A673 (cell line): ENCODE results near the gene PLEKHA8. TPM values are rescaled to one million over a fixed set of nuclear protein-coding genes. Genes with fewer than 3 reads are reported as not detected.

ENCODE experiments used
- BruUV-seq: library from RNA; stranded (reverse); fragments of 400-500 nt; replicated peaks from 2 replicates; lab custom pipeline; 2021; lab: Mats Ljungman, UMichigan
- CTCF ChIA-PET: fragments of 300-600 bp; sonication (Branson Sonifier 250); formaldehyde crosslinking; loops from one replicate; lab custom pipeline; 2022; ENCODE audit warnings: antibody characterized with exemption; lab: Charles Lee
- POLR2A ChIA-PET: fragments of 300-600 bp; sonication (Branson Sonifier 250); formaldehyde crosslinking; loops from one replicate; lab custom pipeline; 2022; ENCODE audit warnings: antibody characterized with exemption; ENCODE audit not compliant: low non-redundant PET; lab: Charles Lee
- DNase-seq: peaks from one replicate; pipeline ENCODE4 v3.0.0-alpha.2; 2015; ENCODE audit warnings: low spot score
- H3K27ac ChIP-seq: fragments of 200-600 bp; sonication (generic); 2 replicates; pipeline ENCODE4 v1.5.1; 2016; ENCODE audit warnings: mixed run types, low read depth, mild to moderate bottlenecking, mixed read lengths, antibody characterized with exemption, low read length; ENCODE audit not compliant: poor library complexity, severe bottlenecking
- H3K27me3 ChIP-seq: fragments of 200-600 bp; sonication (generic); replicated peaks from 2 replicates; pipeline ENCODE4 v1.6.1; 2017; ENCODE audit warnings: mixed run types, low read depth, mild to moderate bottlenecking, mixed read lengths, antibody characterized with exemption, low read length; ENCODE audit not compliant: insufficient read depth, poor library complexity
- H3K36me3 ChIP-seq: fragments of 200-600 bp; sonication (generic); 2 replicates; pipeline ENCODE4 v1.6.1; 2016; ENCODE audit warnings: mixed run types, mild to moderate bottlenecking, mixed read lengths, antibody characterized with exemption, low read length; ENCODE audit not compliant: insufficient read depth, poor library complexity, severe bottlenecking
- H3K4me1 ChIP-seq: fragments of 200-600 bp; sonication (generic); 2 replicates; pipeline ENCODE4 v1.6.1; 2017; ENCODE audit warnings: mixed run types, mild to moderate bottlenecking, mixed read lengths, antibody characterized with exemption, low read length; ENCODE audit not compliant: insufficient read depth, poor library complexity, severe bottlenecking
- H3K4me3 ChIP-seq: fragments of 200-600 bp; sonication (generic); 2 replicates; pipeline ENCODE4 v1.5.1; 2016; ENCODE audit warnings: low read depth, mixed run types, mild to moderate bottlenecking, mixed read lengths, low read length; ENCODE audit not compliant: poor library complexity, severe bottlenecking
- H3K9me3 ChIP-seq: fragments of 200-600 bp; sonication (generic); 2 replicates; pipeline ENCODE4 v1.6.1; 2016; ENCODE audit warnings: mixed run types, low read depth, mild to moderate bottlenecking, mixed read lengths, antibody characterized with exemption, low read length; ENCODE audit not compliant: poor library complexity, severe bottlenecking
- CTCF ChIP-seq: fragments of 300-800, 200-600 bp; sonication (generic); conservative IDR thresholded peaks from 2 replicates; pipeline ENCODE4 v1.5.1; 2017; ENCODE audit warnings: low read depth, mild to moderate bottlenecking, antibody characterized with exemption, low read length, moderate library complexity, mixed read lengths
- EZH2 ChIP-seq: fragments of 200-600 bp; sonication (generic); IDR thresholded peaks from 2 replicates; pipeline ENCODE4 v1.6.1; 2017; ENCODE audit warnings: borderline replicate concordance, low read depth, mild to moderate bottlenecking, mixed read lengths, antibody characterized with exemption, low read length; ENCODE audit not compliant: poor library complexity, severe bottlenecking
- intact Hi-C: fragments of 100-400 bp; cut with micrococcal nuclease; formaldehyde crosslinking; loops from one replicate; pipeline ENCODE4 v1.10.0; 2022; ENCODE audit not compliant: unreplicated experiment
- total RNA-seq: library from RNA; stranded (reverse); gene quantifications from 2 replicates; pipeline ENCODE4 v1.2.3, GENCODE V29; 2021

The PLEKHA8 gene
- total RNA-seq, 1 experiment from 2014 or later, result 22.2 TPM

GRCh38 chr7:30080818-30081217 lies 52.6 kb downstream of the PLEKHA8 start:
- Histone ChIP-seq H3K36me3 (peaks cover 10% of the 10 kb centered on the region), H3K4me1 (no peaks in the 10 kb centered on the region), H3K27me3 (no peaks in the 10 kb centered on the region), H3K27ac (no peak overlapping the region), H3K9me3 (no peaks in the 10 kb centered on the region), H3K4me3 (no peak overlapping the region)
- TF ChIP-seq EZH2, result no peak
- TF ChIP-seq CTCF, result no peak
- DNase-seq, result no peak
- POLR2A ChIA-PET, result no interaction called here
- no TSS peak for BruUV-seq
- intact Hi-C loops, result no loop called here
- CTCF ChIA-PET, result no interaction called here

GRCh38 chr7:30082686-30083085 lies 54.5 kb downstream of the PLEKHA8 start:
- DNase-seq, result no peak
- intact Hi-C loops, result no loop called here
- ChIA-PET CTCF (interaction anchor here (0.7 kb wide), 1 partner anchor 8 kb away, joined by 3 read pairs; no protein-coding TSS in a partner anchor), POLR2A (no interaction called here)
- Histone ChIP-seq H3K27me3 (no peaks in the 10 kb centered on the region), H3K4me3 (no peak overlapping the region), H3K9me3 (no peaks in the 10 kb centered on the region), H3K27ac (no peak overlapping the region), H3K36me3 (peaks cover 10% of the 10 kb centered on the region), H3K4me1 (no peaks in the 10 kb centered on the region)
- BruUV-seq, result no TSS peak
- TF ChIP-seq CTCF (no peak), EZH2 (no peak)

- H3K4me3 ChIP-seq, result no peak overlapping the region
- H3K27ac ChIP-seq, result no peak overlapping the region
- peaks cover 10% of the 10 kb centered on the region for H3K36me3 ChIP-seq
- intact Hi-C loops, result no loop called here
- no peaks in the 10 kb centered on the region for H3K9me3 ChIP-seq
- no TSS peak for BruUV-seq
- H3K4me1 ChIP-seq, result no peaks in the 10 kb centered on the region
- ChIA-PET POLR2A (no interaction called here), CTCF (interaction anchor here (0.7 kb wide), 1 partner anchor 9 kb away, joined by 3 read pairs; no protein-coding TSS in a partner anchor)
- no peaks in the 10 kb centered on the region for H3K27me3 ChIP-seq
- DNase-seq, result no peak
- TF ChIP-seq EZH2 (no peak), CTCF (no peak)
Observed at GRCh38 chr7:30083334-30083733, 55.1 kb downstream of the PLEKHA8 start.
